ENCODE data around the gene STK32C.

The STK32C gene

DNA sequence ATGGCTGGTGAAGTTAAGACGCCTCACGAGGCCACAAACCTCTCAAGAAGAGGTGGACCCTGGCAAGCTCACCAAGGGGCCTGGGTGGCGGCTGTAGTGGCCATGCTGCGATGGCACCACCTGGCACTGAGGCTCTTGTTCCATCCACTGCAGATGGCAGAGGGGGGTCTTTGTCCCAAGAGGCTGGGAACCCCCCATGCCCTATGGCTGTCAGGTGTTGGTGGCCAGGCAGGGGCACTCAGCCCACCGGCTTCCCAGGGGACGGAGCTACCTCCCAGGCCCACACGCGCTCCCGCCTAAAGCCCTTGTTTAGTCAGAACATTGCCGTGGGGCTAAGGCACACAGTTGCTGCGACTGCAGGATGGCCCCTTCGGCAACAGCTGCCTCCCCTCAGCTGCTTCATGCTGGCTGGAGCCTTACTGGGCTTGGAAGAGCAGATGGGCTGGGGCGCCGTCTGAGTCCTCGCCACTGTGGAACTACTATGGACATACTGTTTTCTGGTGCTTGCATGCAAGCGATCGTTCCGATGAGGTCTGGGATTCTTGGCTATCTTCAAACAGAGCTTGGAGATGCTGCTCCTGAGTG is 74.2 kb downstream of the STK32C start:
- Histone ChIP-seq H3K27ac (ENCODE audit: low read length) (no peak overlapping the region), H3K36me3 (ENCODE audit: insufficient read depth, low read depth, low read length) (no peaks in the 10 kb centered on the region), H3K4me1 (ENCODE audit: insufficient read depth, low read length) (no peaks in the 10 kb centered on the region), H3K4me3 (ENCODE audit: low read length) (no peak overlapping the region), H3K9me3 (ENCODE audit: insufficient read depth, low read depth, low read length) (no peaks in the 10 kb centered on the region), H3K27me3 (ENCODE audit: insufficient read depth, low read length) (no peaks in the 10 kb centered on the region), H3K9ac (ENCODE audit: low read depth, low read length) (no peak overlapping the region)

DNA sequence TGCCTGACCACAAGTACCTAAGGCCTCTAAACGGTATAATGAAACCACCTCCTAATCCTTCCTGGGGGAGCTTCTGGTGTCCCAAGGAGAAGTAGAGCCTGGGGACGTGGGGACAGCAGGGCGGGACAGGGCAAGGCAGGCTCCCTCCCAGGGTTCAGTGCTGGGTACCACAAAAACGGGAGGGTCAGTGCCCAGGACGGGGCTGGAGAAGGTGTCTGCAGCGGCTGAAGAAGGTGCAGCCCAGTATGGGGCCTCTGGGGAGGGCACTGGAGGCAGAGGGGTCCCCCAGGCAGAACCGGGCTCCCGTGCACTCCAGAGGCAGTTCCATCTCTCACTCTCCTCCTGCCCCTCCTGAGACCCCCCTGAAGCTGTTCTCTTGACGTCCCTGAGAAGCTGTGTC is 74.8 kb downstream of the STK32C start:
- no peak overlapping the region for H3K9ac ChIP-seq (ENCODE audit: low read depth, low read length)
- no peak overlapping the region for H3K4me3 ChIP-seq (ENCODE audit: low read length)
- H3K9me3 ChIP-seq (ENCODE audit: insufficient read depth, low read depth, low read length), result no peaks in the 10 kb centered on the region
- no peaks in the 10 kb centered on the region for H3K4me1 ChIP-seq (ENCODE audit: insufficient read depth, low read length)
- no peaks in the 10 kb centered on the region for H3K27me3 ChIP-seq (ENCODE audit: insufficient read depth, low read length)
- H3K36me3 ChIP-seq (ENCODE audit: insufficient read depth, low read depth, low read length), result no peaks in the 10 kb centered on the region
- no peak overlapping the region for H3K27ac ChIP-seq (ENCODE audit: low read length)

DNA sequence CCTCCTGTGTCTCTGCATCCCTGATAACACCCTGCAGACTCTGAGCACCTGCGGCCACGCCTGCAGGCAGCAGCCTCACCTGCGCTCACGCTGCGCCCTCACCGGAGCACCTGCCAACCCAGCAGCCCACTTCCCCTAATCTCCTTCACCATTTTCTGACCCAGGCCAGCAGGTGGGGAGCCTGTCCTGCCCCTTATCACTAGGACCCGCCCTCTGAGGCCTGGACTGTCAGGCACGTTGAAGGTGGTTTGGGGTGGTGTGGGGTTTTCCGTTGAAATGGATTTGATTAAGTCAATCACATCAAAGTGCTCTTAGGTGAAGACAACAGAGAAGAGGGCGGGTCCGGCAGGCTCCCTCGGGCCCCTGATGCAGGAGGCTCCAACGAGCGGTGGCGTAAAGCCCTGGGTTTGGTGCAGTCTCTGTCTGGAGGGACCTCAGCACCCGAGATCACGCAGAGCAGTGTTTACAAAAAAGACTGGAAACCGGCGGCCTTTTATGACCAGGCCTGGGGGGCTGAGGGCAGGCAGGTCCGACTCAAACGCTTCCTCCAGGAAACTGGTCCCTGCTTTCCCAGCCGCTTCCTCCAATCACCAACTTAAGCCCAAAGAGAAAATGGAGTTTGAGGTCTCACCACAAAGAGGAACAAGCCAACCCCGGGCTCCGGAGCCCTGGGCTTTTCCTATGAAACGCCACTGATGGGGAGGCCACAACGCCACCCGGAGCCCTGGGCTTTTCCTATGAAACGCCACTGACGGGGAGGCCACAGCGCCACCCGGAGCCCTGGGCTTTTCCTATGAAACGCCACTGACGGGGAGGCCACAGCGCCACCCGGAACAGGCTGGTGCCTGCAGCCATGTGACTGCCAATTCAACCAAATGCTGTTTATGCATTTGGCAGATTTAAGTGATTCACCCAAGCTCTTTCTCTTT is 75.5 kb downstream of the STK32C start:
- Histone ChIP-seq H3K27me3 (ENCODE audit: insufficient read depth, low read length) (no peaks in the 10 kb centered on the region), H3K36me3 (ENCODE audit: insufficient read depth, low read depth, low read length) (no peaks in the 10 kb centered on the region), H3K27ac (ENCODE audit: low read length) (no peak overlapping the region), H3K4me1 (ENCODE audit: insufficient read depth, low read length) (no peaks in the 10 kb centered on the region), H3K9ac (ENCODE audit: low read depth, low read length) (no peak overlapping the region), H3K9me3 (ENCODE audit: insufficient read depth, low read depth, low read length) (no peaks in the 10 kb centered on the region), H3K4me3 (ENCODE audit: low read length) (no peak overlapping the region)

DNA sequence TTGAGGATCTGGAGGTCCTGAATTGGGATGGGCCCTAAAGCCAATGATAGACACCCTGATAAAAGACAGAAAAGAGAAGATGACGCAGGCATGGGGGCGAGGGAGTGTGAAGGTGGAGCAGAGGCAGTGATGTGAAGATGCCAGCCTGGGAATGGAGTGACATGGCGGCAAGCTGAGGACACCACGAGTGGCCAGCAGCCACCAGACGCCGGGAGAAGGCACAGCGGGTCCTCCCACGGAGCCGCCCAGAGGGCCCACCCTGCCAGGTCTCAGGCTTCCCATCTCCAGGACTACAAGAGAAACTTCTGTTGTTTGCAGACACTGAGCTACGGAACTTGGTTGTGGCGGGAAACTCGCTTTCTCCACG is 76.1 kb downstream of the STK32C start:
- no peaks in the 10 kb centered on the region for H3K36me3 ChIP-seq (ENCODE audit: insufficient read depth, low read depth, low read length)
- H3K4me1 ChIP-seq (ENCODE audit: insufficient read depth, low read length), result no peaks in the 10 kb centered on the region
- no peak overlapping the region for H3K4me3 ChIP-seq (ENCODE audit: low read length)
- no peaks in the 10 kb centered on the region for H3K9me3 ChIP-seq (ENCODE audit: insufficient read depth, low read depth, low read length)
- no peaks in the 10 kb centered on the region for H3K27me3 ChIP-seq (ENCODE audit: insufficient read depth, low read length)
- no peak overlapping the region for H3K9ac ChIP-seq (ENCODE audit: low read depth, low read length)
- H3K27ac ChIP-seq (ENCODE audit: low read length), result no peak overlapping the region

DNA sequence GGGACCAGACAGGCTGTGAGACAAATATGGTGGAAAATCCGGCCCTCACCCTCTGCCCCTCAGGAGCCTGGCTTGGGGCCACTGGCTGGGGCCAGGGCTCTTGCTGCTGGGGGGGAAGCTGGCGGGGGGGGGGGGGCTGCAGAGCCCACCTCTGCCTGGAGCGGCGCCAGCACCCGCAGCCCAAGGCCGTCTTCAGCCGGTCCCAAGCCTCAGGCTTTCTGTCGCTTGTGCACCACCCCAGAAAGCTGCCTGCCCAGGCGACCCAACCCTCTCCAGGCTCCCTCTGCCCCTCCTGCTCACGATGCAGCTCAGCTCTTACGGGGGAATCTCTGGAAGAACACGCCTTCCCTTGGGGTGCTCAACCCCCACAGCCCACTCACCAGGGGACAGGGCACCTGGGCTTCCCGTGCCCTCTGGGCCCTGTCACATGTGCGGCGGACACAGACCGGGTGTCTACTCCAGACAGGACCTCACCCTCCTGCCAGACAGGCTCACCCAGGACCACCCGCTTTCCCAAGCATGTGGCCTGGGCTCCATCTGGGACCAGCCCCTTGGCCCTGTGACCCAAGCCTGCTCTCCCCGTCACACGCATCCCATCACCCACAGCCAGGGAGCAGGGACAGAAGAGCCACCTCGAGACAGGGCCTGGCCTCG is 77.1 kb downstream of the STK32C start:
- Histone ChIP-seq H3K9ac (ENCODE audit: low read depth, low read length) (no peak overlapping the region), H3K36me3 (ENCODE audit: insufficient read depth, low read depth, low read length) (no peaks in the 10 kb centered on the region), H3K27me3 (ENCODE audit: insufficient read depth, low read length) (no peaks in the 10 kb centered on the region), H3K27ac (ENCODE audit: low read length) (no peak overlapping the region), H3K9me3 (ENCODE audit: insufficient read depth, low read depth, low read length) (no peaks in the 10 kb centered on the region), H3K4me3 (ENCODE audit: low read length) (no peak overlapping the region), H3K4me1 (ENCODE audit: insufficient read depth, low read length) (no peaks in the 10 kb centered on the region)

DNA sequence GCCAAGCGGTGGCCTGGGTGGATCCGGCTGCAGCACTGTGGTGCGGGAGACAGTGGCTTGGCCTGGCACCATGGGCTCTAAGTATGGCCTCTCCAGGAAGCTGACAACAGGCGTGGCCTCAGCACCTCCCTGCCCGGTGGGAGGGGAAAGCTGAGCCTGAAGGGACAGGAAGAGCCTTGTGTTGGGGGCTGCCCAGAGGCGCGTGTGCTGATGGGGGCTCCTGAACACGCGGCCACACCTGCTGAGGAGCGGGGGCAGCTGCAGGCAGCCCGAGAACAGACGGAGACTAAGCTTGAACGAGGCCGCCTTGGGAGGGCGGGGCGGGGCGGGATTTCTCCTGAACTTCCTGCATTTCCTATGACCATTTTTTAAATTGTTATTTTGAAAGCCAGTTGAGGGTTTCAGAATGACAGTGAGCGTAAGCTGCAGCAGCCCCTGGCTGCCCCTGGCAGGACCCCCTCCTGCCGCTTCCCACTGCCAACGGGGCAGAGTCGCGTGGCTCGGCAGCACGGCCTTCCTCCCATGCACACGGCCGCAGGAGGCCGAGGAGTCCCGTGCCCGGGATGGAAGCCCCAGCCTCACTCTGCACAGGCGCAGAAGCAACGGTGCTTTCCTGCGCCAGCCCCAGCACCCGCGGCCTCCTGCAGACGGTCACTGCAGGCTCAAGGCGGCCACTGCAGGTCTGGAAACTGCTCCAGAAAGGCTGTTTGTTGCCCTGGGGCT is 77.8 kb downstream of the STK32C start:
- no peaks in the 10 kb centered on the region for H3K27me3 ChIP-seq (ENCODE audit: insufficient read depth, low read length)
- no peaks in the 10 kb centered on the region for H3K9me3 ChIP-seq (ENCODE audit: insufficient read depth, low read depth, low read length)
- H3K27ac ChIP-seq (ENCODE audit: low read length), result no peak overlapping the region
- H3K9ac ChIP-seq (ENCODE audit: low read depth, low read length), result no peak overlapping the region
- no peak overlapping the region for H3K4me3 ChIP-seq (ENCODE audit: low read length)
- no peaks in the 10 kb centered on the region for H3K4me1 ChIP-seq (ENCODE audit: insufficient read depth, low read length)
- no peaks in the 10 kb centered on the region for H3K36me3 ChIP-seq (ENCODE audit: insufficient read depth, low read depth, low read length)

DNA sequence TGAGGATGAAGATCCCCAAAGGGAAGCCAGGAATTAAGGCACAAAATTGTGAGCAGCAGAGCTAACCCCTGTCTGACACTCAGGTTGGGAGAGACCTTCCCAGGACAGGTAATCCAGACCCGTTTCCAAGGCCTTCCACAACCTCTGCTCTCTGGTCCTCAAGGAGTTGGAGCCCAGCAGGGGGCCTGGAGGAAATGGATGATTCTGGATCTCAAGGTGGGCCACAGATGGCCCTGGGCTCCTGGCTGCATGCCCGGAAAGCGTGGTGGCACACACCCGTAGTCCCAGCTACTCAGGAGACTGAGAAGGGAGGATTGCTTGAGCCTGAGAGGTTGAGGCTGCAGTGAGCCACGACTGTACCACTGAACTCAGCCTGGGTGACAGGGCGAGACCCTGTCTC is 78.7 kb downstream of the STK32C start:
- H3K4me1 ChIP-seq (ENCODE audit: insufficient read depth, low read length), result no peaks in the 10 kb centered on the region
- no peak overlapping the region for H3K9ac ChIP-seq (ENCODE audit: low read depth, low read length)
- no peaks in the 10 kb centered on the region for H3K9me3 ChIP-seq (ENCODE audit: insufficient read depth, low read depth, low read length)
- no peak overlapping the region for H3K27ac ChIP-seq (ENCODE audit: low read length)
- H3K4me3 ChIP-seq (ENCODE audit: low read length), result no peak overlapping the region
- H3K27me3 ChIP-seq (ENCODE audit: insufficient read depth, low read length), result no peaks in the 10 kb centered on the region
- H3K36me3 ChIP-seq (ENCODE audit: insufficient read depth, low read depth, low read length), result no peaks in the 10 kb centered on the region

DNA sequence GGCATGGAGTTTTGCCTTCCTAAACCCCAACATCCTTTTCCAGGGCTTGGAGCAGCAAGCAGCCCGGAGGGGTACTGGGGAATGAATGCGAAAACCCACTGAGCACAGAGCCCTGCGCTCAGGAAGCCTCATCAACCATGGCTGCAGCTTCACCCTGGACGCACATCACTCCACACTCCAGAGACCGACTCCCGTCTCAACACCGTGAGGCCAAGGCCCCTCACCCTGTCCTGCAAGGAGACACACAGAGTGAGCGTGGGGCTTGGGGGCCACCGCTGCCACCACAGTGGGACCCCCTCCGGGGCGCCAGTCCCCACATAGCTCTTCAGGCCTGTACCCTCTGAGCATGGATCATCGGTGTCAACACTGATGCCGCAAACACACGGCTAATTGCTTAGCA is 79.1 kb downstream of the STK32C start:
- no peaks in the 10 kb centered on the region for H3K27me3 ChIP-seq (ENCODE audit: insufficient read depth, low read length)
- H3K9ac ChIP-seq (ENCODE audit: low read depth, low read length), result no peak overlapping the region
- H3K4me3 ChIP-seq (ENCODE audit: low read length), result no peak overlapping the region
- H3K36me3 ChIP-seq (ENCODE audit: insufficient read depth, low read depth, low read length), result no peaks in the 10 kb centered on the region
- no peaks in the 10 kb centered on the region for H3K4me1 ChIP-seq (ENCODE audit: insufficient read depth, low read length)
- no peak overlapping the region for H3K27ac ChIP-seq (ENCODE audit: low read length)
- no peaks in the 10 kb centered on the region for H3K9me3 ChIP-seq (ENCODE audit: insufficient read depth, low read depth, low read length)

DNA sequence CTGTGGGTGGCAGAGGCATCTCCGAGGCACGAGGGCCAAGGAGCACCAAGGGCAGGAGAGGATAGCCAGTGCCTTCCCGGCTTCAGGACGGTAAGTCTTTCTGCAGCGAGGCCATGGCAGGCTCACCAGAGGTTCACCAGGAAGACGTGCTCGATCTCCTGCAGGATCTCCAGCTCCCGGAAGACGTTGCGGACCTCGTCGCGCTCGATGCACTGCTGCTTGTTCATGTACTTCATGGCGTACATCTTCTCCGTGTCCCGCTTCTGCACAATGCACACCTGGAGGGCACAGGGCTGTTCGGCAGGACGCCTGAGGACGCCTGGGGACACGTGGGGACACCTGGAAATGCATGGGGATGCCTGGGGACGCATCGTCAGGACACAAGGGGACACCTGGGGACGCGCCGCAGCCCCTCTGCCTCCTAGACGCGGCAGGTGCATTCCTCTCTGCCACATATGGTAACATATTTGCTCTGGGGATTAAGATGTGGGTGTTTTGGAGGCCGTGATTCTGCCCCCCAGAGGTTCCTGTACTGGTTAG is 79.8 kb downstream of the STK32C start:
- no peak overlapping the region for H3K9ac ChIP-seq (ENCODE audit: low read depth, low read length)
- H3K27me3 ChIP-seq (ENCODE audit: insufficient read depth, low read length), result no peaks in the 10 kb centered on the region
- H3K4me3 ChIP-seq (ENCODE audit: low read length), result no peak overlapping the region
- no peaks in the 10 kb centered on the region for H3K36me3 ChIP-seq (ENCODE audit: insufficient read depth, low read depth, low read length)
- no peaks in the 10 kb centered on the region for H3K9me3 ChIP-seq (ENCODE audit: insufficient read depth, low read depth, low read length)
- no peak overlapping the region for H3K27ac ChIP-seq (ENCODE audit: low read length)
- H3K4me1 ChIP-seq (ENCODE audit: insufficient read depth, low read length), result no peaks in the 10 kb centered on the region

DNA sequence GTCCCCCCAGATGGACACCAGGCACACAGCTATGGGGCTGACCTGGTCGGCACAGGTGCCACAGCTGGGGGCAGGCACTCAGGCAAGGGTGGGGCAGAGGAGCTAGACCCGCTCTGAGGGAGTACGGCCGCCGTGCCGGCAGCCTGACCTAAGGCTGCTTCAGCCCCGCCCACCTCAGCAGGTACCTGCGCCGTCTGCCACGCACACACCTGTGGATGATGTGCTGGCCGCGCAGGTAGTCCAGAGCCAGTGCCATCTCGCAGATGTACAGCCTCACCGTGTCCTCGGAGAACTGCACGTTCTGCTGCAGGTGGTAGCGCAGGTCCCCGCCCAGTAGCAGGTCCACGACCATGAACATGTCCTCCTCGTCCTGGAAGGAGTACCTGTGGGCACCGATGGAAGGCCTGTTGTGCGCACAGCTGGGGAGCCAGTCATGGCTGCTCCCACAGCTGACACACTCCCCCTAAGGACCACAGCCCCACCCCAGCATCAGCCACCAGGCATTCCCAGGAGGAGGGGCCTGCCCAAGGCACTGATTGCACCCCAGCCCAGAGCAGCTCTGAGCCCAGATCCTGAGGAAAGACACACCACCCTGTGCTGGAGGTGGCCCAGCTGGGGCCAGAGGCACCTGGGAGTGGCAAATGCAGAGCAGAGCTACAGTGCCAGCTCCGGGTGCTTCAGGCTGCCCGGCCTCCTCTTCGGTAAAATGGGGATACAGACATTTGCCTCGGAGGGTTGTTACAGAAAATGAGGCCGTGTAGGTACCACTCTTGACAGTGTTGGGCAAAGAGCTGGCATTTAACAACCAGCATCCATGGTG is 81.0 kb downstream of the STK32C start:
- H3K27ac ChIP-seq (ENCODE audit: low read length), result no peak overlapping the region
- no peaks in the 10 kb centered on the region for H3K4me1 ChIP-seq (ENCODE audit: insufficient read depth, low read length)
- H3K9me3 ChIP-seq (ENCODE audit: insufficient read depth, low read depth, low read length), result no peaks in the 10 kb centered on the region
- H3K4me3 ChIP-seq (ENCODE audit: low read length), result no peak overlapping the region
- no peak overlapping the region for H3K9ac ChIP-seq (ENCODE audit: low read depth, low read length)
- no peaks in the 10 kb centered on the region for H3K36me3 ChIP-seq (ENCODE audit: insufficient read depth, low read depth, low read length)
- H3K27me3 ChIP-seq (ENCODE audit: insufficient read depth, low read length), result no peaks in the 10 kb centered on the region

DNA sequence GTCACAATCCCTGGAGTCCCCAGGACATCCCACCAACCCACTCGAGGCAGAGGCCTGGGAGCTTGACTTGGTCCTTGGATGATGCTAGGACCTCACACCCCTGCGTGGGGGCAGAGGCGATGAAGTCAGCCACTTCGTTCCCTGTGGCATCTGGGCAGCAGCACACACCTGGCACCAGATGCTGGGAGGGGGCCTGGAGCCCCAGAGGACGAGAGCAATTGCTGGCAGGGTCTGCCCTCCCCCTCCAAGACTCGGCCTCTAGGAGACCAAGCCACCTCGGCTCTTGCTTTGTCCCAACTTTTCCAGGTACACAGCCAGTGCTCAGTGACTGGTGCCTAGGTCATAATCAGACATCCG is 81.9 kb downstream of the STK32C start:
- Histone ChIP-seq H3K9me3 (ENCODE audit: insufficient read depth, low read depth, low read length) (no peaks in the 10 kb centered on the region), H3K36me3 (ENCODE audit: insufficient read depth, low read depth, low read length) (no peaks in the 10 kb centered on the region), H3K9ac (ENCODE audit: low read depth, low read length) (no peak overlapping the region), H3K4me3 (ENCODE audit: low read length) (no peak overlapping the region), H3K27me3 (ENCODE audit: insufficient read depth, low read length) (no peaks in the 10 kb centered on the region), H3K4me1 (ENCODE audit: insufficient read depth, low read length) (no peaks in the 10 kb centered on the region), H3K27ac (ENCODE audit: low read length) (no peak overlapping the region)
